Measurements from ENCODE around the gene SNAP29. TPM values are rescaled to one million over a fixed set of nuclear protein-coding genes. Genes with fewer than 3 reads are reported as not detected.
"Not testable (repeated sequence)": the region's sequence is repeated elsewhere in the genome, so short reads cannot be mapped to it uniquely, and the experiment has no call there.

Gene SNAP29
- total RNA-seq, 1 experiment from 2014 or later: 35.9 TPM

GRCh38 chr22:20937794-20938671 is 79.2 kb downstream of the SNAP29 start:
- no TSS peak for BruUV-seq (replicated peaks)
- CTCF ChIA-PET: interaction anchor here (0.5 to 3.6 kb wide), 11 partner anchors 12 to 348 kb away, joined by 3 to 18 read pairs (median 5); partner anchors contain the start of gene THAP7
- Mint-ChIP-seq H3K27me3 (ENCODE audit: unreplicated experiment) (no peaks in the 10 kb centered on the region), H3K27ac (ENCODE audit: unreplicated experiment) (peak overlapping the region; percentile 67), H3K36me3 (ENCODE audit: insufficient read depth, unreplicated experiment) (peaks cover 44% of the 10 kb centered on the region), H3K9me3 (ENCODE audit: low read depth, unreplicated experiment) (no peaks in the 10 kb centered on the region), H3K4me3 (ENCODE audit: low read depth, unreplicated experiment) (peak overlapping the region; percentile 70), H3K4me1 (ENCODE audit: low read depth, unreplicated experiment) (peaks cover 48% of the 10 kb centered on the region)
- no peak for DNase-seq
- intact Hi-C loops (cut with micrococcal nuclease; ENCODE audit: unreplicated experiment): no loop called here
- TF ChIP-seq CTCF (IDR thresholded peaks at IDR 0.05; ENCODE audit: unreplicated experiment): no peak

- BruUV-seq (replicated peaks); intact Hi-C loops (cut with micrococcal nuclease; ENCODE audit: unreplicated experiment); H3K4me3 Mint-ChIP-seq (ENCODE audit: low read depth, unreplicated experiment); H3K27me3 Mint-ChIP-seq (ENCODE audit: unreplicated experiment); H3K27ac Mint-ChIP-seq (ENCODE audit: unreplicated experiment); DNase-seq; H3K9me3 Mint-ChIP-seq (ENCODE audit: low read depth, unreplicated experiment): not testable (repeated sequence)
- Mint-ChIP-seq H3K4me1 (ENCODE audit: low read depth, unreplicated experiment) (peaks cover 48% of the 10 kb centered on the region), H3K36me3 (ENCODE audit: insufficient read depth, unreplicated experiment) (peaks cover 47% of the 10 kb centered on the region)
- CTCF ChIA-PET: interaction anchor here (0.6 to 0.7 kb wide), 4 partner anchors 12 to 59 kb away, joined by 3 read pairs; no protein-coding TSS in a partner anchor
Observed at GRCh38 chr22:20939457-20940185, 80.8 kb downstream of the SNAP29 start.

GRCh38 chr22:20940186-20940651 is 81.4 kb downstream of the SNAP29 start:
- TF ChIP-seq CTCF (IDR thresholded peaks at IDR 0.05; ENCODE audit: unreplicated experiment): no peak
- Mint-ChIP-seq H3K4me3 (ENCODE audit: low read depth, unreplicated experiment) (no peak overlapping the region), H3K27me3 (ENCODE audit: unreplicated experiment) (no peaks in the 10 kb centered on the region), H3K27ac (ENCODE audit: unreplicated experiment) (peak overlapping the region; percentile 4), H3K4me1 (ENCODE audit: low read depth, unreplicated experiment) (peaks cover 52% of the 10 kb centered on the region), H3K36me3 (ENCODE audit: insufficient read depth, unreplicated experiment) (peaks cover 41% of the 10 kb centered on the region), H3K9me3 (ENCODE audit: low read depth, unreplicated experiment) (no peaks in the 10 kb centered on the region)
- CTCF ChIA-PET: interaction anchor here (0.6 to 0.7 kb wide), 3 partner anchors 12 to 34 kb away, joined by 3 read pairs; no protein-coding TSS in a partner anchor
- no TSS peak for BruUV-seq (replicated peaks)
- intact Hi-C loops (cut with micrococcal nuclease; ENCODE audit: unreplicated experiment): no loop called here
- DNase-seq: no peak

Other genes with a start within 250 kb of the SNAP29 start
- gene SERPIND1, start 84.9 kb upstream of the SNAP29 start, total RNA-seq (2022): not detected in 2 replicates
- gene PI4KA, start 196 bp upstream of the SNAP29 start, total RNA-seq (2022): 69.2 and 77.9 TPM in 2 replicates
- gene CRKL, start 58.4 kb downstream of the SNAP29 start, total RNA-seq (2022): 68.0 and 69.9 TPM in 2 replicates
- 3.1 and 4.2 TPM in 2 replicates for gene AIFM3, start 108.2 kb downstream of the SNAP29 start, total RNA-seq (2022)
- 49.3 and 55.4 TPM in 2 replicates for gene LZTR1, start 123.3 kb downstream of the SNAP29 start, total RNA-seq (2022)
- 24.5 and 25.3 TPM in 2 replicates for gene THAP7, start 143.1 kb downstream of the SNAP29 start, total RNA-seq (2022)
- 0.26 and 0.42 TPM in 2 replicates for gene P2RX6, start 156.2 kb downstream of the SNAP29 start, total RNA-seq (2022)
- 0.14 TPM in 1 of 2 replicates, not detected in the other for gene SLC7A4, start 173.6 kb downstream of the SNAP29 start, total RNA-seq (2022)
- not detected in 2 replicates for gene LRRC74B, start 186.9 kb downstream of the SNAP29 start, total RNA-seq (2022)